Daoy (cell line): Measurements from ENCODE around the gene ADISSP. TPM values are rescaled to one million over a fixed set of nuclear protein-coding genes. Genes with fewer than 3 reads are reported as not detected.

Experiments used
- DNase-seq: peaks from one replicate; pipeline ENCODE4 v3.0.0-alpha.2; 2015; ENCODE audit warnings: low read depth
- total RNA-seq: library from RNA; depleted of rRNA; stranded (reverse); fragments of >200 nt; shearing (Covaris generic); gene quantifications from 2 replicates; pipeline ENCODE4 v1.2.3, GENCODE V29; 2014

The ADISSP gene
- total RNA-seq, 1 experiment from 2014 or later: 40.4 TPM

GRCh38 chr20:3781153-3781910 is 13.8 kb upstream of the ADISSP start, which contains the start of gene SPEF1:
SPEF1 (minus strand) TSS chr20:3781448; CDS start chr20:3781287, 161 bp downstream.
- peak; percentile 92 for DNase-seq

DNA sequence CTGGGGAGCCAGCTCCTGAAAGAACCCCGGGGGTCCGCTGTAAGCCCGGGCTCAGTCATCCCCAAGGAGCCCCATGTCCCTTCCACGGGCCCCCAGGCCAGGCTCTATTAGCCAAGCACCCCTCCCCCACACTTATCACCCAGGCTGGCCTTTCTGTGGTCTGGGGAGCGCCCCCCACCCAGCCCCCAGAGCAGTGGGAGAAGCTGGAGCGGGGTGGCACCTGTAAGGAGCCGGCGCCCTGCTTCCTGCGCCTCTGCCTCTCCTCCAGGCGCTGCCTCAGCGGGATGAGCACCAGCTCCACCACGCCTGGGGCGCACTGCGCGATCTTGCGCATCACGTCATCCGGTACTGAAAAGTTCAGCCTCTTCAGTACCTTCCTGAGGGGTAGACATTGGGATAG is 11.4 kb upstream of the ADISSP start:
- DNase-seq: no peak

GRCh38 chr20:3777716-3778629 is 10.4 kb upstream of the ADISSP start:
- peak; percentile 59 for DNase-seq

- no peak for DNase-seq
Measured at GRCh38 chr20:3777381-3777715, 9.8 kb upstream of the ADISSP start.

DNA sequence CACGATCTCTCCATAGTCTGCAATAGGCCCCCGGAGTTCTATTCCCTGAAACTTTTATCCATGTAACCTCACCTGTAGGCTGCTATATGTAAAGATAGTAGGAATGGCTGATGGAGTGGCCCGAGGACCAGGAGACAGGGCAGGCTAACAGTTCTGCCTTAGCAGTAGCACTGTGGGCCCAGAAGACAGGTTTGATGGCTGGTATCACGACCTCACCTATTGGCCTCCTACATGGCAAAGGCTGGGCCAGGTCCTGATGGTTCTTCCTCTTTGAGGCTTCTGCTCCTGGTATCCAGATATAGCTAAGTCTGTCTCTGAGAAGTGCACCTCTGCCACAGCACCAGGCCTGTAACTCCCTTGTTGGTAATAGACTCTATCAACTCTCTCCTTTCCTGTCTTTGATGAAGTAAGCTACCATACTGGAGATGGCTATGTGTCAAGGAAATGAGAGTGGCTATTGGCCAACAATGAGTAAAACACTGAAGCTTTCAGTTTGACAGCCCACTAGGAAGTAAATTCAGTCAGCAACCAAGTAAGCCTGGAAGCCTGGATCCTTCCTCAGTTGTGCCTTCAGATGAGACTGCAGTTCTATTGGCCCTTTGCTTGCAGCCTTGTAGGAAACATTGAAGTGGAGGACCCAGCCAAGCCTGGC is 8.0 kb upstream of the ADISSP start:
- DNase-seq: no peak

DNA sequence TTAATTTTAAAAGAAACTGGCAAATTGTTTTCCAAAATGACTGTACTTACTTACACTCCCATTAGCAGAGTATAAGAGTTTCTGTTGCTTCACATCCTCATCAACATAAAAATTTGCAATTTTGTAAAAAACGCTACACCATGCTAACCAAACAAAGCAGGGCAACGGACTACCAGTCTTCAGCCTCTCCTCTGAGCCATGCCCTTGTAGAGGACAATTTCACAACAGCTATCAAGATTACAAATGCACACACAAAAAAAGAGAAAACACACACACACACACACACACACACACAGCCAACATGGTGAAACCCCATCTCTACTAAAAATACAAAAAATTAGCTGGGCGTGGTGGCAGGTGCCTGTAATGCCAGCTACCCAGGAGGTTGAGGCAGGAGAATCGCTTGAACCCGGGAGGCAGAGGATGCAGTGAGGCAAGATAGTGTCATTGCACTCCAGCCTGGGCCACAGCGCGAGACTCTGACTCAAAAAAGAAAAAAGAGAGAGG is 4.1 kb upstream of the ADISSP start:
- DNase-seq: no peak

- peak; percentile 82 for DNase-seq
Measured at GRCh38 chr20:3768342-3769130, 983 bp upstream of the ADISSP start.

DNA sequence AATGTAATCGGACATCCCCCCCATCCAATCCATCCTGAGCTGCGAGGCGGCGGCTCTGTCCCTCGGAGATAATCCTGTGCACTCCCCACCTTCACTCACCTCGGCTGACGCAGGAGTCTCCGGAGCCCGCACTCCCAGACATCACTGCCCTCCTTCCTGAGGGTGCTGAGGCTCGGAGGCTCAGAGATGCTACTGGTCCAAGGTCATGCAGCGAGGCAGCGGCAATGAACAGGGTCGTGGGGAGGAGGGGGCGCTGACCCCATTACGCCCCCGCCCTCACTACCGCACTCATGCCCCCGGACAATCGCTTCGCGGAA is 485 bp downstream of the ADISSP start:
- DNase-seq: no peak

DNA sequence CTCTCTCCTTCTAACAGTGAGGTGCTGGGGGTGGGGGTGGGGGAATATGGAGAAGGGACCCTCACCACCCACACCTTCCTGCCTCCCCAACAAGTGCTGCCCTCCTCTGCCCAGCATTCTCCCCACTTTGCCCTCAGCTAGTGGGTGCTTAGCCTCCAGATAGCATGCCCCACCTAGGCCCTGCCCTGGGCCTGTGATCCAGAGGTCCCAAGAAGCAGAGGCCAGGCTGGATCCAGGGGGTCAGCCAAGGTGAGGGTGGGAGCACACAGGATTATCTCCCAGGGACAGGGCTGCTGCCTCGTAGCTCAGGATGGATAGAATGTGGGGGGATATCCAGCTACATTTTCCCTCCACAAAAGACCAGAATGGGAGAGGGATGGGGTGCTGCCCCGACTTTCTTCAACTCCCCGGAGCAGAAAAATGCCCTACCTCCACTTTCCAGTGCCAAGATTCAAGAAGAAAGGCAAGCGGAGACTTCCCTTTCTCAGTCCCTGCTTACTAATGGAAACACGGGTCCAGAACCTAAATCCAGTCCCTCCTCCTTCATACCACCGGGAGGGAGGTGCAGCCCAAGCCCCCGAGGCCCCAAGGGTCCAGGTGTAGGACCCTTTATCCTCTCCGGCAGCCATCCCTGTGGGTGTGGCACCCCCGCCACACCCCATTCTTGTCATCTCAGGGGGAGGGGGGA is 987 bp downstream of the ADISSP start:
- no peak for DNase-seq

DNA sequence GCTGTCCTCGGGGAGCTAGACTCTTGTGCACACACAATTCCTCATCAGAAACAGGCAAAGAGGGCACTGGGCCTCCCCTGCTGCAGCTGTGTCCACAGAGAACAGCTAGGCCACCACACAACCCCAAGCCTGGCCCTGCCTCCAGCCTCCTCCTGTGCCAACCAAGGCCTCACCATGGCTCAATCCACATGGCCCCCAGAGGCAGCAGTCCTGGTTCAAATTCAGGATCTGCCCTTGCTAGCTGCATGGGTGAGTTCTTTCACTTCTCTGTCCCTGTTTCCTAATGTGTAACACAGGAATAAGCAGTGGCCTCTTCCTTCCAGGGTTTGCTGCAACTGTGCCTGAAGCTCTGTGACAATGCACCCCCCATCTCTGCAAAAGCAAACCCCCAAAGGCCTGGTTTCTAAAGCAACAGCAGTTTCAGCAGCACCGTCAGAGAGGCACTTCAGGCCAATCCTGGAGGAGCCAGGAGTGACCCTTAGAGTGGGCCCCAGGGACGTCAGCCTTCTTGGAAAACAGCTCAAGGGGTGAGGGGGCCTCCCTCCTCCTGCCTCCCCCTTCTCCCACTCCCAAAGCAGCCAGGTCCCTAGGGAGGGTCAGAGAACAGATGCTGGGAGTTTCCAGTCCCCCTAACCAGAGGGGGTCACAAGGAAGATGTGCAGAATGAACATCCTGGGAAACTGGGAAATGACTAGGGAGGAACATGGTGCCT is 2.2 kb downstream of the ADISSP start:
- no peak for DNase-seq

- DNase-seq: no peak
Measured at GRCh38 chr20:3764659-3765058, 2.9 kb downstream of the ADISSP start.

DNA sequence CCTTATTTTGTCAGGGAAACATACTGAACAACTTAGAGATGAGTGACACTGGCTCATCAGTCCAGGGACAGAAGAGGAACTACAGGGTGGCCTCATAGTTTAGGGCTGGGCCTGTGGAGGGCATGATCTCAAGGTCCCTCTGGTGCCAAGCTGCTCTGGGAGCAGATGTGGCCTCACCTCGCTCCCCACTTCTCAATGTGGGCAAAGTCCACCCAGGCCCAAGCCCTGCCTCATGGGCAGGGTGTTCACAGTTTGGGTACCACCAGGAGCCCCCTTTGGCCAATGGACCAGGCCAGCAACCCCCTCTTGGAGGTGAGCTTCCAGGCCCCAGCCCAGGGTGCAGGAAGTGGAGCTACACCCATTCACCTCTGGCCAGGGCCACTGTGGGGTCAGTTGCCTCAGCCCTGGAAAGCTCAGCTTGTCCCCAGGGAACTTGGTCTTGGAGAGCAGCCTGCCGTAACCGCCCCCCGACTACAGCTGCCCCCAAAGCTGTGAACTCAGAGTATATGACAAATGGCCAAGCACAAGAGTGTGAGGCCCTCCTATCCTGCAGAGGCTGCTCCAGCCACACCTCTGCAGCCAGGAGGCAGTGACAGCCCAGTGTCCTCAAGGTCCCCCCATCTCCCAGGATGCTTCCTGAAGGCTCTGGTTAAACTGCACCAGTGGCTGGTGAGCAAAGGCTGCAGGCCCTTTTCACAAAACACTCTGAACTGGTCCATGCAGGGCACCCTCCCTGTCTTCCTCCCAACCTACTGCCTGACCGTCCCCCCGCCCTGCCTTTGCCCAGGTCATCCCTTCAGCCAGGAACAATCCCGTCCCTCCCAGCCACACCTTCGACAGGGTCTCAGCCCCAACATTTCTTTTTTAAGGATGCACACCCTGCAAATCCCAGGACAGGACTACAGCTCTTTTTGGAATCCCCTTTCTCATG is 3.6 kb downstream of the ADISSP start:
- DNase-seq: no peak

GRCh38 chr20:3760655-3761348 is 6.8 kb downstream of the ADISSP start:
- no peak for DNase-seq

DNA sequence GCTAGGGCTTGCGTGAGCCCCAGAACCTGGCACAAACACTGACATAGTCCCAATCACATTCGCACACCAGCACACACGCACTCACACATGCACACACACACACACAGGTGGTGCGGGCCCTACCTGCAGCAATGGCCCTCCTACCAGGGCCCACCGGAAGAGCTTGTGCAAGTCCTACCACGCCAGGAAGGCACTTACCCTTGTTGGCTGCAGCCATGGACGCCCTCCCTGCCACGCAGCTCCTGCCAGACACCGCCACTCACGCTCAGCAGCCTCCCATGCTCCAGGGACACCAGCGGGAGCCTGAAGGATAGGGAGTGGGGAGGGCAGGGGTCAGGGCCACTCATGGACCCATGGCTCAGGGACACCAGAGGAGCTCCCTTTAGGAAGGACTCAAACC is 7.7 kb downstream of the ADISSP start:
- no peak for DNase-seq

DNA sequence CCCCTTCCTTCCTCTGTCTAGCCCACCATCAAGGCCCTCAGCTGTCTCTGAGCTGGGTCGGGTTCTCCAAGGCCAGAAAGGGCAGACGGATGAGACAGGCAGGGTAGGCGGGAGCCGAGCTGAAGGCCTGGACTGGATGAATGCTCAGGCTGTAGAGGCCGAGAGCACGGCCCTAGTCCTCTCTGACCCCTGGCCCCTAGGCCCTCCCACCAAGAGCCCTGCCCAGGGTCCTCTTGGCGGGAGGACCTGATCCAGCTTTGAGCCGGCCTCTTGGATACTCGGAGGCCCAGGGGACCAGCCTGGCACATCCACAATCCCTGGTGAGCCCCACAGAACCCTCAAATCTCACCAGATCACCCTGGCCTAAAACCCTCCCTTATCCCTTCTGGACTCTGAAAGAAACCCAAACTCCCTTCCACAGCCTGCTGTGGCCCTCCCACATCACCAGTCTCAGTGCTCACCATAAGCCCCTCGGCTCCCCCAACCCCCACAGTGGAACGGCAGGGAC is 8.2 kb downstream of the ADISSP start:
- no peak for DNase-seq

DNA sequence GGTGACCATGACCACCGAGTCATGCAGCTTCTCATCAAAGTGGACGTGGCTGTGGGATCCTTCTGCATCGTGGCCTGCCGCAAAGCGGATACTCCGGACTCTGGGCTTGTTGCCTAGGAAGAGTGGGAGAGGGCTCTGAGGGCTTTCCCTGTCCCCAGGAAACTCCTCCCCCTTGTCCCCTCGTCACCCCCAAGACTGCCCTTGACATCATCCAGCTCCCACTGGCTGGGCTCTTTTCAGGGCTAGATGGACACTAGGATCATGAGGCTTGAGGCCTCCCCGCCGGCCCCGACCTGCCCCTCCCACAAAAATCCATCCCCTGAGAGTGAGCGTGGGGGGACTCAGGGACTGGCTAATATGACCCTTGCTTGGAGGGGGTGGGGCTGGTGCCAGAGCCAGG is 9.0 kb downstream of the ADISSP start:
- no peak for DNase-seq

GRCh38 chr20:3757268-3757667 is 10.3 kb downstream of the ADISSP start:
- DNase-seq: no peak

- no peak for DNase-seq
Measured at GRCh38 chr20:3755814-3756480, 11.6 kb downstream of the ADISSP start.
